Testis (tissue), 3 donors: ENCODE data around the gene AZU1. TPM values are rescaled to one million over a fixed set of nuclear protein-coding genes. Genes with fewer than 3 reads are reported as not detected.
A peak's percentile ranks its signal among the peaks of the same experiment; 100 is the strongest.

Experiments
- DNase-seq: peaks from one replicate; pipeline ENCODE4 v3.0.0-alpha.2; 2019
- H3K27ac ChIP-seq, 2 donors: fragments of 200-600 bp; sonication (generic); one replicate each; pipeline ENCODE4 v1.5.1; 2019
- H3K27me3 ChIP-seq: fragments of 200-600 bp; sonication (generic); one replicate; pipeline ENCODE4 v1.5.1; 2019
- H3K36me3 ChIP-seq: fragments of 200-600 bp; sonication (generic); one replicate; pipeline ENCODE4 v1.5.1; 2017; ENCODE audit warnings: low read depth; ENCODE audit errors: missing control alignments
- H3K4me1 ChIP-seq: fragments of 200-600 bp; sonication (generic); one replicate; pipeline ENCODE4 v1.5.1; 2019
- H3K4me3 ChIP-seq, 2 donors: fragments of 200-600 bp; sonication (generic); one replicate each; pipeline ENCODE4 v1.5.1; 2017 to 2019
- H3K9me3 ChIP-seq: fragments of 200-600 bp; sonication (generic); one replicate; pipeline ENCODE4 v1.5.1; 2017
- CTCF ChIP-seq, 3 experiments: fragments of 450-650 bp in 2 of 3; fragments of 200-600 bp in 1 of 3; sonication (generic) in 1 of 3; IDR thresholded peaks; one replicate each; pipeline ENCODE4 v1.5.1; 2016 to 2019; ENCODE audit warnings: antibody characterized with exemption in 3 of 3, mild to moderate bottlenecking in 2 of 3, moderate library complexity in 1 of 3
- POLR2A ChIP-seq: fragments of 450-650 bp; IDR thresholded peaks from one replicate; pipeline ENCODE4 v1.6.1; 2017; ENCODE audit warnings: antibody characterized with exemption, mild to moderate bottlenecking, moderate library complexity
- WGBS, 2 donors: methylation state at CpG; one replicate each; pipeline ENCODE4 v1.1.5; 2018; 5-methylcytosine and 5-hydroxymethylcytosine counted together
- intact Hi-C: fragments of 100-400 bp; cut with DNase I; formaldehyde crosslinking; loops from one replicate; pipeline ENCODE4 v1.15.1; 2023; ENCODE audit warnings: low total_unique reads
- polyA plus RNA-seq: library from polyadenylated mRNA; stranded (reverse); fragments of 350-450 nt; fragmentation: Illumina TruSeq; extraction: RNeasy Lipid Tissue Mini Kit (QIAGEN cat#74804); gene quantifications from one replicate; pipeline ENCODE4 v1.2.3, GENCODE V29; 2014; ENCODE audit warnings: low read depth, low replicate concordance; ENCODE audit not compliant: insufficient read depth
- total RNA-seq, 2 donors: library from RNA; depleted of rRNA; stranded (reverse); fragments of >200 nt; gene quantifications; one replicate each; pipeline ENCODE4 v1.2.3, GENCODE V29; 2016

AZU1 gene
- total and polyA plus RNA-seq, 3 donors from 2014 or later = 1.4 to 5.8 (median 5.4) TPM

- Histone ChIP-seq H3K4me3 (peak overlapping the region in 1 of 2 donors; percentile 0), H3K36me3 (no peaks in the 10 kb centered on the region), H3K27me3 (no peaks in the 10 kb centered on the region), H3K9me3 (no peaks in the 10 kb centered on the region), H3K4me1 (peaks cover 14% of the 10 kb centered on the region), H3K27ac (peak overlapping the region in 1 of 2 donors; percentile 65)
- no peak for DNase-seq
- WGBS, 2 donors = 42 to 44% methylated on average over 29 of the region's 29 CpGs
- intact Hi-C loops = loop anchor here (10.0 kb wide), 1 partner anchor 142 kb away; the partner anchor contains the start of gene ARID3A
- TF ChIP-seq POLR2A = no peak
- TF ChIP-seq CTCF (IDR thresholded peaks at IDR 0.05) = no peak
Observed at GRCh38 chr19:782185-782877, 45.3 kb upstream of the AZU1 start.

GRCh38 chr19:782878-783668 is 44.6 kb upstream of the AZU1 start:
- Histone ChIP-seq H3K9me3 (no peaks in the 10 kb centered on the region), H3K27ac (peak overlapping the region; percentile 6 to 65), H3K36me3 (no peaks in the 10 kb centered on the region), H3K4me1 (peaks cover 14% of the 10 kb centered on the region), H3K4me3 (peak overlapping the region in 1 of 2 donors; percentile 0), H3K27me3 (no peaks in the 10 kb centered on the region)
- no peak for DNase-seq
- TF ChIP-seq POLR2A (no peak), CTCF (IDR thresholded peaks at IDR 0.05) (no peak)
- intact Hi-C loops = loop anchor here (10.0 kb wide), 1 partner anchor 142 kb away; the partner anchor contains the start of gene ARID3A
- 49 to 65% methylated on average over 30 of the region's 30 CpGs for WGBS, 2 donors

- H3K4me3 ChIP-seq = no peak overlapping the region
- no peaks in the 10 kb centered on the region for H3K36me3 ChIP-seq
- no peaks in the 10 kb centered on the region for H3K27me3 ChIP-seq
- TF ChIP-seq CTCF (IDR thresholded peaks at IDR 0.05) (no peak), POLR2A (no peak)
- no peaks in the 10 kb centered on the region for H3K9me3 ChIP-seq
- peaks cover 21% of the 10 kb centered on the region for H3K4me1 ChIP-seq
- intact Hi-C loops = loop anchor here (10.0 kb wide), 1 partner anchor 140 kb away; the partner anchor contains the start of gene ARID3A
- WGBS, 2 donors = 55 to 72% methylated on average over 12 to 13 of the region's 13 CpGs
- no peak overlapping the region for H3K27ac ChIP-seq
- no peak for DNase-seq
Observed at GRCh38 chr19:784541-784940, 43.1 kb upstream of the AZU1 start.

- 94 to 96% methylated on average over 8 to 16 of the region's 16 CpGs for WGBS, 2 donors
- Histone ChIP-seq H3K27me3 (no peaks in the 10 kb centered on the region), H3K9me3 (no peaks in the 10 kb centered on the region), H3K4me1 (peaks cover 17% of the 10 kb centered on the region), H3K36me3 (no peaks in the 10 kb centered on the region), H3K4me3 (no peak overlapping the region), H3K27ac (peak overlapping the region in 1 of 2 donors; percentile 21)
- intact Hi-C loops = loop anchor here (10.0 kb wide), 1 partner anchor 137 kb away; the partner anchor contains the start of gene ARID3A
- no peak for DNase-seq
- TF ChIP-seq POLR2A = no peak
- no peak for TF ChIP-seq CTCF (IDR thresholded peaks at IDR 0.05)
Observed at GRCh38 chr19:787536-787935, 40.1 kb upstream of the AZU1 start.
